Gastrocnemius medialis (tissue), 4 donors: Measurements from ENCODE around the gene KRTAP2-2.

Source experiments
- CTCF ChIP-seq, 5 experiments: fragments of 450-650 bp in 3 of 5; fragments of 200-600 bp in 2 of 5; sonication (generic) in 2 of 5; IDR thresholded peaks in 4 of 5; conservative IDR thresholded peaks in 1 of 5; 1 replicate in 4 of 5; 2 replicates in 1 of 5; pipeline ENCODE4 v1.5.1; 2016 to 2019; ENCODE audit warnings: antibody characterized with exemption in 5 of 5, mild to moderate bottlenecking in 3 of 5, moderate library complexity in 3 of 5
- POLR2A ChIP-seq, 2 donors: fragments of 450-650 bp; IDR thresholded peaks; one replicate each; pipeline ENCODE4 v1.6.1; 2017; ENCODE audit warnings: antibody characterized with exemption in 2 of 2, mild to moderate bottlenecking in 2 of 2, moderate library complexity in 2 of 2

DNA sequence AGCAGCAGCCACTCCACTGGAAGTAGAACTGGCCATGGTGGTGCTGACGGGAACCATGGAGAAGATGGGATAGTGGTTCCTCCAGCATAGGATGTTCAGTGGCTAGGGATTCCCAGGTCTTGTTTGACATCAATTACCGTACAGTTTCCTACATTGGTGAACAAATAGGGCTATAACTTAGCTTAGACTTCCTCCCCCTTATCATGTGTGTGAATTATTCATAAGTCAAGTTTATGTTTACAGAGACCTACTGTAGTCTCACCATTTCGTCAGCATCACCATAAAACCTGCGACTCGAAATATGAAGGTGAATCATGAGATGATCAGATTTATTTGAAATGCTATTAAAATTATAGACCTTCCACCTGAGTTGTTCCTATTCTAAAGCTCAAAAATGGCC is 3.7 kb upstream of the KRTAP2-2 start:
- TF ChIP-seq POLR2A (IDR thresholded peaks at IDR 0.05) = no peak
- TF ChIP-seq CTCF (IDR thresholded peaks at IDR 0.05 in 4 of 5, conservative IDR thresholded peaks at IDR 0.05 in 1 of 5) = no peak
